LNCaP clone FGC (cell line): ENCODE results near the gene PTPA.
A peak's percentile ranks its signal among the peaks of the same experiment; 100 is the strongest.

Source experiments
- DNase-seq: peaks from one replicate; pipeline ENCODE4 v3.0.0-alpha.2; 2011; ENCODE audit warnings: low read depth
- H3K4me3 ChIP-seq: 2 replicates; pipeline ENCODE4 v1.5.1; 2011; ENCODE audit warnings: mild to moderate bottlenecking, low read depth, low read length, control low read depth
- CTCF ChIP-seq: IDR thresholded peaks from 2 replicates; pipeline ENCODE4 v1.5.1; 2012; ENCODE audit warnings: mild to moderate bottlenecking; ENCODE audit not compliant: control insufficient read depth, insufficient read depth; ENCODE audit errors: extremely low read depth

Gene PTPA

GRCh38 chr9:129166623-129167557, 55.7 kb downstream of the PTPA start:
- peak overlapping the region; percentile 43 for H3K4me3 ChIP-seq
- no peak for TF ChIP-seq CTCF
- peak; percentile 77 for DNase-seq

- DNase-seq, result no peak
- TF ChIP-seq CTCF, result no peak
- no peak overlapping the region for H3K4me3 ChIP-seq
These were observed 59.0 kb downstream of the PTPA start for GRCh38 chr9:129170229-129170628.

- no peak overlapping the region for H3K4me3 ChIP-seq
- no peak for TF ChIP-seq CTCF
- no peak for DNase-seq
These were observed 61.0 kb downstream of the PTPA start for GRCh38 chr9:129171993-129172751.

- no peak overlapping the region for H3K4me3 ChIP-seq
- DNase-seq, result no peak
- no peak for TF ChIP-seq CTCF
These were observed 61.6 kb downstream of the PTPA start for GRCh38 chr9:129172816-129173215.

GRCh38 chr9:129173296-129174101, 62.3 kb downstream of the PTPA start:
- TF ChIP-seq CTCF, result no peak
- no peak for DNase-seq
- H3K4me3 ChIP-seq, result peak overlapping the region; percentile 70

GRCh38 chr9:129174102-129174723, 63.0 kb downstream of the PTPA start:
- peak overlapping the region; percentile 70 for H3K4me3 ChIP-seq
- no peak for DNase-seq
- peak; percentile 99 for TF ChIP-seq CTCF
